Fibroblast of pulmonary artery (primary cell): Measurements from ENCODE around the gene SEZ6L.

Experiments
- DNase-seq: peaks from one replicate; pipeline ENCODE4 v3.0.0-alpha.2; 2010; ENCODE audit warnings: low read depth
- H3K4me3 ChIP-seq: replicated peaks from 2 replicates; pipeline ENCODE4 v1.5.1; 2011; ENCODE audit warnings: low read depth, mild to moderate bottlenecking, control low read depth, low read length, moderate library complexity
- TF ChIP-seq, protein P1 (sequence below): IDR thresholded peaks from 2 replicates; pipeline ENCODE4 v1.5.1; 2011; ENCODE audit warnings: mild to moderate bottlenecking, control low read depth, low read length, inconsistent platforms; ENCODE audit errors: missing control alignments

Gene SEZ6L

DNA sequence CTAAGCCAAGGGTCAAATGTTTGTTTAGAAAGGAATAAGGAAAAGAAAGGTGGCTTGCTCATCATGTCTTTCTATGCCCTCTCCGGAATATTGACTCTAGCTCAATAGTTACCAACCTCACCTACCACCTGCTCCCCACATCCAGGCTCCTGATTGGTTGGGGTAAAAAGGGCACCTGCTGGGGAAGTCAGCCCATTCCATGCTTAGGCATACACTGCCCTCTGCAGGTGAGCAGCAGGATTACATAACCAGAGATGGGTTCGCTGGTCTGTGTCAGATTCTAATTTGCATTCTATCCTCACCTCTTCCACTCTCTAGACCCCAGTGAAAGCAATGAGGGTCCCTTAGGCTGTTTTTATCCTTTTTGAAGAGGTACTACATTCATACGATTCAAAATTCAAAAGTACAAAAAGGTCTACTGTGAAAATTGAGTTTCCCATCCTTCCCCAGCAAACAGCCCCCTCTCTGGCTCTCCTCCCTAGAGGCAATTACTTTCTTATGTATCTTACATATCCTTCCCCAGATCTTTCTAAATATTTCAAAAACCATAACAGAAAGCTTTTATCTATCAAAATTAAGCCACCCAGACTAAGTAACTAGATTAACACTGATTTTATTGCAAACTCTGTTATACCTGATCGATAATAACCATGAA, 161.8 kb downstream of the SEZ6L start:
- DNase-seq = peak; percentile 50
- TF ChIP-seq, protein P1, sequence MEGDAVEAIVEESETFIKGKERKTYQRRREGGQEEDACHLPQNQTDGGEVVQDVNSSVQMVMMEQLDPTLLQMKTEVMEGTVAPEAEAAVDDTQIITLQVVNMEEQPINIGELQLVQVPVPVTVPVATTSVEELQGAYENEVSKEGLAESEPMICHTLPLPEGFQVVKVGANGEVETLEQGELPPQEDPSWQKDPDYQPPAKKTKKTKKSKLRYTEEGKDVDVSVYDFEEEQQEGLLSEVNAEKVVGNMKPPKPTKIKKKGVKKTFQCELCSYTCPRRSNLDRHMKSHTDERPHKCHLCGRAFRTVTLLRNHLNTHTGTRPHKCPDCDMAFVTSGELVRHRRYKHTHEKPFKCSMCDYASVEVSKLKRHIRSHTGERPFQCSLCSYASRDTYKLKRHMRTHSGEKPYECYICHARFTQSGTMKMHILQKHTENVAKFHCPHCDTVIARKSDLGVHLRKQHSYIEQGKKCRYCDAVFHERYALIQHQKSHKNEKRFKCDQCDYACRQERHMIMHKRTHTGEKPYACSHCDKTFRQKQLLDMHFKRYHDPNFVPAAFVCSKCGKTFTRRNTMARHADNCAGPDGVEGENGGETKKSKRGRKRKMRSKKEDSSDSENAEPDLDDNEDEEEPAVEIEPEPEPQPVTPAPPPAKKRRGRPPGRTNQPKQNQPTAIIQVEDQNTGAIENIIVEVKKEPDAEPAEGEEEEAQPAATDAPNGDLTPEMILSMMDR = peak; percentile 87
- no peak overlapping the region for H3K4me3 ChIP-seq

DNA sequence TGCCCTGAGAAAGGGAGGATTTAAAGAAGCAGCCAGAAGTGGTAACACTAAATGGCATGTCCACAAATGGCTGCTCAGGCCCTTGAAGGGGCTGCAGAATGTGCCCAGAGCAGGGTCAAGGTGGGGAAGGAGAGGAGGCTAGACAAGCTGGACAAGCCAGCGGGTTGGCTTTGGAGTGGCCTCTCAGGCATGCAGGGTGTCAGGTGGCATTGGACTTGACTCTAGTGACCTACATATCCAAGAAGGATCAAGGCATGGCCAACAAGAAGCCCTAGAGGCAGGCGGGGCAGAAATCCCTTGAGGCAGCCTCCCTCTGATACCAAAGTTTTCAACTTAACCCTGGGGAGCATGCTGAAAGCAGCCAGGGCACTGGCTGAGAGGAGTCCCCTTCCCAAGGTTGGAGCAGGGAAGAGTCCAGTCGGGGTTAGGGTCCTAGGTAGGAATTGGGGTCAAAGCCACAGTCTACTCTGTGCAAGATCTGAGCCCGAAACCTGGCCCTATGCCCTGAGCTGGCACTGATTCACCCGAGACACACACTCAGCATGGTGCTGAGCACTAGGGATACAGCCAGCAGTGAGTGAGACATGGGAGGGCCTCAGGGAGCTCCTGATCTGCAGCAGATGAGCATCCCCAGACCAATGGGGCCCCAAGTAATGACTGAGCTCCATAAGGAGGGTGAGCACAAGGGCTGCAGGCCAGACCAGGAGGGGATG, 164.0 kb downstream of the SEZ6L start:
- TF ChIP-seq, protein P1 = no peak
- no peak overlapping the region for H3K4me3 ChIP-seq
- DNase-seq = no peak

DNA sequence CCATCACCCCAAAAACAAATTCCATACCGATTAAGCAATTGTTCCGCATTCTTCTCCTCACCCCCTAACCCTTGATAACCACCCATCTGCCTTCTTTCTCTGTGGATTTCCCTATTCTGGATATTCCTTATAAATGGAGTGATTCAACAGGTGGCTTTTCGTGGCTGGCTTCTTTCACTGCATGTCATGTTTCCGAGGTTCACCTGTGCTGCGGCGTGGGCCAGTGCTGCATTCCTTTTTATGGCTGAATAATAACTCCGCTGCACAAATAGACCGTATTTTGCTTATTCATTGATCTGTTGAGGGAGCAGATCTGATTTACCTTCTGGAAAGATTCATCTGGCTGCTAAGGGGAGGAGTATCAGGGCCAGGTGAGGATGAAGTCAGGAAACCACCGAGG, 165.0 kb downstream of the SEZ6L start:
- TF ChIP-seq, protein P1 = no peak
- DNase-seq = no peak

DNA sequence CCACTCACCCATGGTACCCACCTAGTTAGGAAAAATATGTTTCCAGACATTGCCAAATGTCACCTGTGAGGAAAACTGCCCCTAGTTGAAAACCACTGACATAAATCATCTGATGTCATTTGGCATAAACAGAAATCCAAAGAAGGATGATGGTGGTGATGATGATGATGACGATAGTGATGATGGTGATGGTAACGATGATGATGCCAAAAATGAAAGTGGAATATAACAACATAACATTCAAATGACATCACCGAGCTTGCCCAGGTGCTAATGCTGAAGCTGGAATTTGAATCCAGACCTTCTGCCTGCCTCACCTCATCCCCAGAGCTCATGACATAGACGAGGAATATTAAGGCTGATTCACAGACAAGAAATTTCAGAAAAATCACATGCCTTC, 167.5 kb downstream of the SEZ6L start:
- H3K4me3 ChIP-seq = no peak overlapping the region
- TF ChIP-seq, protein P1 = no peak
- no peak for DNase-seq

More for the DNA sequence above, 165.0 kb downstream of the SEZ6L start:
- no peak overlapping the region for H3K4me3 ChIP-seq

DNA sequence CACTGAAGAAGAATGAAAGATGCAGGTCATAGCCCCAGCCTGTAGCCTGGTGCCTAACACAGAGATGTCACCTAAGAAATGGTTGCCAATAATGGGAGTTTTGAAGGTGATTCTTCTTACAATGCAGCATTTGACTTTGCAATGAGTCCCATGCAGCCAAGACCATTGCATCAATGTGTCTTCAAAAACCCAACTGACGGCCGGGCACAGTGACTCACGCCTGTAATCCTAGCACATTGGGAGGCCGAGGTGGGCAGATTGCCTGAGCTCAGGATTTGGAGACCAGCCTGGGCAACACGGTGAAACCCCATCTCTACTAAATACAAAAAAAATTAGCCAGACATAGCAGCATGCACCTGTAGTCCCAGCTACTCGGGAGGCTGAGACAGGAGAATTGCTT, 170.5 kb downstream of the SEZ6L start:
- TF ChIP-seq, protein P1 = no peak
- no peak for DNase-seq
- H3K4me3 ChIP-seq = no peak overlapping the region

DNA sequence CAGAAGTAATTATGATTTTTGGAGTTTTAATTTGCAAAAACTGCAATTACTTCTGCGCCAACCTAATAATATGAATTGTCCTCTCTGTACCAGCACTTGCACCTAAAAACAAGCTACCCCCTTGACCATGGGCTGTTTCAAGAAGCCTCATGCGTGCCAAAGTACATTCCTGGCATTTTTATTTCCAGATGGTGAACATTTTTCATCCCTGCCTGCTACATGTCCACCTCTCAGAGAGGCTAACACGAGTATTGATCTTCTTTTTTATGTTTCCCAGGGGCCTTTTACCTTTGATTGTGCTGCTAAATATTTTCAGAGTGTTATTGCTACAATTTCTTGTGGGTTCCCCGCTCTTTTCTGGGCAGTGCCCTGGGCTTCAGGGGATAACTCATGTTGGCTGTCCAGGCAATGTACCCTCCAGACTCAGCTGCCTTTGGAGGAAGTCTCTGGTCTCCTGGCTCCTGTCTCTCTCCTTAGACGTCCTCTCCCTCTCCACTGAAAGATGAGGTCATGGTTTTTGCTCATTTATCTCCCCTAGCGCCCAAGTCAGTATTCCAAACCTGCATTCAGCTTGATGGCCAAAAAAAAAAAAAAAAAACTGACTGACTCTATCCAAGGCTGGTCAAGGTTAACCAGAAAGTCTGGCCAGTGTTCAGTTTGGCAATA, 173.6 kb downstream of the SEZ6L start:
- DNase-seq = no peak
- TF ChIP-seq, protein P1 = no peak
- no peak overlapping the region for H3K4me3 ChIP-seq
